CD4-positive, alpha-beta T cell treated with Interleukin-15 for 4 hours (primary cell): ENCODE results near the gene APCDD1L.

Experiments used
- DNase-seq: peaks from one replicate; pipeline ENCODE4 v3.0.0-alpha.2; 2020; ENCODE audit warnings: low spot score

APCDD1L gene

DNA sequence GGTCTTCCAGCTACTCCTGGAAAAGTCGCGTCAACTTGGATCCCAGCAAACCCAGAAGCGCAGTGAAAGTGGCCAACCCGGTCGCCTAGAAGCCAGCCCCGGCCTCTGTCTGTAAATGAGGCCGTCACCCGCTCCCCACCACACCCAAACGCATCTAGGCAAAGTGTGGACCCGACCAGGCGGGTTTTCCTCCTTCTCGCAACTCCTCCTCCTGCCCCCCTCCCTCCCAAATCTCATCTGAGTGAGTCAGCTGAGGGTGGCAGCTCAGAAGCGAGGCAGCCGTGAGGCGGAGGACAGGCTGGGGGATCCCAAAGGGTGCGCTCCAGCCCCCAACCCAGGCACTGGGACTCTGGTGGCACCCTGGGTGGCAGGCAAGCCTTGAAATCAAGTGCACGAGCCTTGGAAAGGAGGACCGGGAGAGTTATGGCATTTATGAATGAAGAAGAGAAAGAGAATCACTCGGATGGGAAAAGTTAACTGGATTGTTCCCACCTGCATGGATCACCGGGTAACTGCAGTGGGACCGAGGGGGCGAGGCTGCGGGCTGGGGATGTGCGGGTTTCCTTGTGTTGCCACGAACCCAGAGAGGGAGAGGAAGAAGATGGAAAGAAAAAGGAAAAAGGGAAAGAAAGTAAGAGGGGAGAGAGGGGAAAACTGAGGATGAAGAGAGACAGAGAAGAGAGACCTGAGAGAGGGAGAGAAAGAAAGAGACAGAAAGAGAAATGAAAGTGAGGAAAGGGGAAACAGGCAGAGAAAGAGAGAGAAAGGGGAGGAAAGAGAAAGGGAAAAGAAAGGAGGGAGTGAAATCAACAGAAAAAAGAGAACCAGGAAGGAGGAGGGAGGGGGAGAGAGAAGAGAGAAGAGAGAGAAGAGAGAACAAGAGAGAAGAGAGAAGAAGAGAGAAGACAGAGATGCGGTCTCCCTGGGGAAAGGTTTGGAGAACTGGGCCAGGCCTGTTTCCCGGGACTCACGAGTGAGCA is at the start of gene APCDD1L:
Gene APCDD1L (minus strand): TSS at position 167 of the 980 bp plus-strand sequence. CDS start 692 bp downstream, outside the sequence.
- DNase-seq: no peak

DNA sequence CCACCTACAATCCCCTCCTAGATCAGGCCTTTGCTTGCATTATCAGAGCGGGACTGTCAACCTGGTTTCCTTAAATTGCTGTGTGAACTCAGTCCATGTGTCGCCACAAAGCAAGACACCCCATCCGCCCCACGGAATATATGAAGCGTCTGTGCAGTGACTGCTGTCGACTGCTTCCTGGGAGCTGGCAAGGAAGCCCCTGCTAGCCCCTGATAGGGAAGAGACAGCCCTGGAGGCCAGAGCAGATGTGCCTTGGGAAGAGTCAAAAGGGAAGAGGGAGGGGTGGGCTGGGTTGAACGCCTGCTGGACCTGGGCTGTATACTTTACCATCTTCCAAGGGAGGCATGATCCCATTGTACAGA is 44.1 kb upstream of the APCDD1L start:
- no peak for DNase-seq

DNA sequence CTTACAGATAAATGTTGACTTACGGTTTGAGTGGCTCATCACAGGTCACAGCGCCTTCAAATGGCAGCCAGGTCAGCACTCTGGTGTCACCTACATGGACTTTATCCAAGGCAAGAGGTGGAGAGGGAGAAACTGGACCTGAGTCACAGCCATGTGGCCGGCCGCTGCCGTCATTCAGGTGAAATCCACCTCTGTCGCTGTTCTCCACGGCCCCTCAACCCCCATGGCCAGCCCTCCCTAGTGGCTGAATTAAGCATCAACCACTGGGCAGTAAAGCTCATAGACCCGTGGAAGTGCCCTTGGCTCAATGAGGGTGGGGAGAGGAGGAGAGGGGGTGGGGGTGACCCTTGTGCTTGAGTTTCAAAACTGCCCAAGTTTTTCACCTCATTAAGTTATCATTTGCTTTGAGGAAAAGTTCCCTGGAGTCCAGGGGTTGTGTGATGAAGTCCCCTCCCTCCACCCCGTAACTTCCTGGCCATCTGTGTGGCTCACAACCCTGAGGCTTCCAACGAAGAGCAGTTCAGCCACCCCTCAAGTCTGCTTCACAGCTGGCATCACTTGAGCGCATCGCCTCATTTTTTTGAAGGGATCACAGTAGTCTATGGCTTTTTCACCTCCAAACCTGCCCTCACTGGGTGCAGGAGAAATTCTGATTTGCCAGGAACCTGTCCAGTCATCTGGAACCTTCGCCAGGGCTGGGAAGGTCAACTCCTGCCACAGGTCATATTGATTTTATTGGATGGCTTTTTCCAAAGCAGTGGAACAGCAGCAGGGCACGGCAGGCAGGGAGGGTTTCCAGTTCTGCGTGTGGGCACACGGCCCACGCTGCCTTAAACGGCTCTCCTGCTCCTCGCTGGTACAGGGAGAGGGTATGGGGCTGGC is 43.5 kb upstream of the APCDD1L start:
- DNase-seq: no peak

DNA sequence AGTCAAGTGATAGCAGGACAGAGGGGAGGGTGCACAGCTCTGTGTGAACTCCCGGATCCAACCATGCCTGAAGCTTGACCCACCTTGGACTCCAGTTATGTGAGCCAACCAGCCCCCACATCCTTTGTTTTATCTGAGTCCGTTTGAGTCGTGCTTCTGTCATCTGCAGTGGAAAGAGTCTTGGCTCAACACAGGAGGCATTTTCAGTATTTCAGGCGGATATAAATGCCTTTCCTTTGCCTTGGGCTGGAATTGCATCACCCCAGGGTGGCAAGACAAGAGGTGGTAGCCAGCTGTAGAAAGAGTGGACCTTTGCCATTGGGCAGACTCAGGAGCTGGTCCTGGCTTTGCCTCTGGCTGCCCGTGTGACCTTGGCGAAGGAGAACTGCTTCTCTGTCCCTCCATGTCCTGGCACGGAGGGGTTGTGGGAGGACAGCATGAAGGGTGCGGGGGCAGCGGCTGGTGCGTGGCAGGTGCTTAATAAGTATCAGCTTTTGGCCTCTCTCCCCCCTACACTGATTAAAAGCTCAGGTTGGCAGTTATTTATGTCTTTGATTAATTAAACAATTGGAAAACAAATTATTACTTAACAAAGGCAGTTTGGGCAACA is 42.6 kb upstream of the APCDD1L start:
- no peak for DNase-seq

DNA sequence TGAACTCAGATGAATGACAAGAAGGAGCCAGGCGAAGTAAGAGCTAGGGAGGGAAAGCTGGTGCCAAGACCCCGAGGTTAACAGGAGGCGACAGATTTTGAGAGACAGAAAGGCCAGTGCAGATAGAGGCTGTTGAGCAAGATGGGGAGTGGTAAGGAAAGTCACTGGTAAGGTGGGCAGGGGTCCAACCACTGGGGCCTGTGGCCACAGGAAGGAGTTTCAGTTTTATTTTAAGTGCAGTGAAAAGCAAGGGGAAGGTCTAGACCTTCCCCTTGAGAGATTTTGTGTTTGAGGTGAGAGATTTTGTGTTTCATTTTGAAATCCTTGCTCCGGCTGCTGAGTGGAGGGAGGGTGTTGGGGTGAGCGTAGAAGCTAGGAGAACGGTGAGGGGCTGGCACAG is 41.8 kb upstream of the APCDD1L start:
- no peak for DNase-seq

DNA sequence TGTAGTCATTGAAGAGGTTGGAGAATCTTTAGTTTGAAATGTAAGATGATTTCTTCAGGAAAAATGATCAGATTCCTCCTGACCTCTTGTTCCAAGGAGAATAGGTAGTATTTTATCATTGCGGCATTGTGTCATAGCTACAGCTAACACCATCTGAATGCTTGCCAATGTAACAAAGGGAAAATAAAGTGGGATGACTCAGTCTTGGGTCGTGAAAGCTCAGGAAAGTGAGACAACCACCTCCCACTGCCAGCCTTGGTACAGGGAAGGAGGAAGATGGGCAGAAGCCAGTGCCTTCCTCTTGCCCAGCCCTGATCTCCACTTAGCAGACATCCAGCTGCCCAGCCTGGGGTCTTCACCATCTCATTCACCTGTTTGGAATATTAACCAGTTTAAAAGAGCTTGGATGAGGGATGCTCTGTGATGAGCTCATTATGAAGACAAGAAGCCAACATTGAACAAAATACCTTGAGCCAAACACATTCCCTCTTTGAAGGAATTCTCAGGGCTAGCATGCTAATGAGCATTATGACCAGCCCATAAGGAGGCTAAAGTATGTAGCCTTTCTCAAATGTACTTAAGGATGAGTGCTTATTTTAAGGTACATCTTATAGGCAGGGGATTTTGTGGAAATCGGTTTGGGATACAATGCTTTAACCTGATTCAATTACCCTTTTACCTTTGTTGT is 40.0 kb upstream of the APCDD1L start:
- no peak for DNase-seq

DNA sequence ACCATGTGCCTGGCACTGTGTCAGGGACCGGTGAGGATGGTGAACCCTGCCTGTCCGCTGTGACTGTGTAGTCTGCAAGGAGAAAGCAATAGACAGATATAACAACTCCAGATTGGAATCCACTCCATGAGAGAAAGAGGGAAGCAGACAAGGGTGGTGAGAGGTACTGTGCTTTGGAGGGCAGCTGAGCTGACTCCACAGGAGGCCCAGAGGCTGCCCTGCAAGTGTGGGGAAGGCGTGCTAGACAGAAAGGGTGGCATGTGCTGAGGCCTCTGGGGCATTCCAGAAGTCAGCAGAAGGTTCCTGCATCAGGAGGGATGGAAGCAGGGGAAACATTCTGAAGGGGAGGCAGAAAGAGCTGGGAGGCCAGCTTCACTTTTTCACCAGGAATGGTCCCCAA is 39.3 kb upstream of the APCDD1L start:
- DNase-seq: no peak

DNA sequence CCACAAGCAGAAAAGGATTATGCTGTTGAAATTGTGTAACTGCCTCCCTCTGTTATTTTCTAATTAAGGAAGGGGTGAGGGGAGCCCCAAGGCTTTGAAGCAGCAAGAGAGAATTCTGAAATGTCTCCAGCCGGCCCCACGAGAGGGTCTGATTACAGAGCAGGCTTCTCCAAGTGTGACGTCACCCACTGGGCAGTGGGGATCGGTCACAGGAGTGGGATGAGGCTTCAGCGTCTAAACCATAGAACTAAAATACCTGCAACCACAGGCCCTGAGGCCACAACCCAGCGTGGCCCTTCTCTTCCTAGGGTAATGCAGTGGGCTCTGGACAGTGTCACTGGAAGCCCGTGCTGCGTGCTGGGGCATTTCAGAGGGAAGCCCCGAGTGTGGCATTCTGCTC is 38.6 kb upstream of the APCDD1L start:
- DNase-seq: no peak

DNA sequence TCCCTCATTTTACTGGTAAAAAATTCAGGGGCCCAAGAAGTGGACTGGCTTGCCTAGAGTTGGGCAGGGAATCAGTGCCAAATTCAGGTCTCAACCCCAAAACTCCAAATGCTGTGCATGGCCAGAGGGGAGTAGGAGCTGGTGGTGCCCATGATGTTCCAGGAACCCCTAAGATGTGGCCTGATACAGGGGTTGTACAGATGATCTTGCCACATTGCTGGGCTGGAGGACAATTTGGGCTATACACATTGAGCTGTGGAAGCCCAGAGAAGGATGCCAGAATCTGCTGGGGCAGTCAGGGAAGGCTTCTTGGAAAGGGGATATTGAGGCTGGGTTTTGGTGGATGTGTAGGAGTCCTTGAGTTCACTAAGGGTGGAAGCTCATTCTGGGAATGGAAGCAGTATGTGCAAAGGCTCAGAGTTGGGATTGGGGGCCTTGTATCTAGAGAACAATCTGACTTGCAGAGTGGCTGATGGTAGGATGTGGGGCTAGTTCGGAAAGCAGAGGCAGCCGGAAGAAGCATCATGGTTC is 38.0 kb upstream of the APCDD1L start:
- DNase-seq: no peak

DNA sequence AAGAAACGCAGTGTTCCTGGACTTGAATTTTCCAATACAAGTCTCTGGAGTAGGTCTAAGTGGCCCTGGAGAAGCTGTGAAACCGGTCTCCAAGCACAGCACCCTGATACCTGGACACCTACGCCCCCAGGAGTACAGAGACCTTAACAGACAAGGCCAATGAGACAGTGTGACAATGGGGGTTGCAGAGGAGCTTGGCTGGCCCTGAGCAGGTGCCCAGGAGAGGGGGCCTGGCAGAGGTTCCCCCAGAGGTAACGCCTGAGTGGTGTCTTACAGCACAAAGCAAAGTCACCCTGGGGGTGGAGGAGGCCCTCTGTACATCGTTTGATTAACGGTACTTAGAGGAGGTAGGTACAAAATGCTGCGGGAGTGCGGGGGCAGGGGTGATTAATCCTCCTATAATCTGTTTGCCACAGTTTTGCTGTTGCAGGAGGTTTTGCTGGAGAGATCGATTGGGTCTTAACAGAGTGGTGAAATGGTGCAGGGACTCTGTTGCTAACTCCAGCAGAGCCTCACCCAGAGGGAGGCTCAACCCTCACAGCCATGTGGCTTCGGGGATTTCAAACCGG is 37.3 kb upstream of the APCDD1L start:
- DNase-seq: no peak

DNA sequence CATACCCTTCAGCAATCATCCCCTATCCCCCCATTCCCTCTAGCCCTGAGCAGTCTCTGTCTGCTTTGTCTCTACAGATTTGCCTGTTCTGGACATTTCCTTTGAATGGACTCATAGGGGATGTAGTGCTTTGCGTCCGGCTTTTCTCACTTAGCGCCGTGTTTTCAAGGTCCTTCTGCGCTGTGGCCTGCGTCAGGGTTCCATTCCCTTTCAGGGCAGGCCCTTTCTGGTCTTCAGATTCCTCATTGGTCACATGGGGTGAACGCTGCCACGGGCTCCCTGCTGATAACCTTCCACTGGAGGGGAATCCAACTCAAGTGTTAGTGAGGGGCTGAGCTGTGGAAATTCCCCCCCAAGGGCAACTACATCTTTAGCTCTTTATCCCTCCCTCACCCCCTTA is 36.4 kb upstream of the APCDD1L start:
- no peak for DNase-seq

DNA sequence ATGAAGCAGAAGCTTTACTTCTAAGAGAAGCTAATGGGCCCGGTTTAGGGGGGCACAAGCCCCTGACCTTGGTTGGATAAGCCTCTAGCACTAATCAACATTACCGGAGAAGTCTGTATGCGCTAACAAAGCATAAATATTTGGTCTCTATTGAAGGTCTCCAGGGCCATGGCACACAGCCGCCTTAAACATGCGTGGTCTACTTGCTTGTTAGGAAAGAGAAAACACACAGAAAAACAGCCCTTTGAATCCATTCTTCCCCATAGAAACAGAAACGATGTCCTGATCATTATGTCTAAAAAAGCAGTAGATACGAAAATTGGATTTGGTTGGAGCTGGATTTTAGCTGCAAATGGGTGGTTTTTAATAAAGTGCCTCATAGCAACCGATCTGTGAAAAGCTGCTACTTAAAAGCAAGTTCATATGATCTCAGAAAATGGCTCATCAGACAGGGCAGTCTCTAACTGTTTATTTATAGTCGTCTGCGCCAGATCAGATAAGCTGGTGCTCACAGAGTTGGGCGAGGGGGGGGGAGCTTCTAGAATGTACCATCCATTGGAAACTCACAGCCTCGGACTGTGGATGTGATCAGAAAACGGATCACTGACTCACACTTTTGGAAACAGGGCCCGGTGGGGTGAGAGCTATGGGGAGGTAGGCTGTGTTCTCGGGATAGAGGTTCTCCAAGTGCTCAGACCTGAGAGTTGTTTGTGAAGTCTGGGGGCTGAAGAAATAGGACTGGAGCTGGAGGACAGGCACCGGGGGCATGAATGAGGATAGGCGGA is 35.3 kb upstream of the APCDD1L start:
- DNase-seq: no peak

DNA sequence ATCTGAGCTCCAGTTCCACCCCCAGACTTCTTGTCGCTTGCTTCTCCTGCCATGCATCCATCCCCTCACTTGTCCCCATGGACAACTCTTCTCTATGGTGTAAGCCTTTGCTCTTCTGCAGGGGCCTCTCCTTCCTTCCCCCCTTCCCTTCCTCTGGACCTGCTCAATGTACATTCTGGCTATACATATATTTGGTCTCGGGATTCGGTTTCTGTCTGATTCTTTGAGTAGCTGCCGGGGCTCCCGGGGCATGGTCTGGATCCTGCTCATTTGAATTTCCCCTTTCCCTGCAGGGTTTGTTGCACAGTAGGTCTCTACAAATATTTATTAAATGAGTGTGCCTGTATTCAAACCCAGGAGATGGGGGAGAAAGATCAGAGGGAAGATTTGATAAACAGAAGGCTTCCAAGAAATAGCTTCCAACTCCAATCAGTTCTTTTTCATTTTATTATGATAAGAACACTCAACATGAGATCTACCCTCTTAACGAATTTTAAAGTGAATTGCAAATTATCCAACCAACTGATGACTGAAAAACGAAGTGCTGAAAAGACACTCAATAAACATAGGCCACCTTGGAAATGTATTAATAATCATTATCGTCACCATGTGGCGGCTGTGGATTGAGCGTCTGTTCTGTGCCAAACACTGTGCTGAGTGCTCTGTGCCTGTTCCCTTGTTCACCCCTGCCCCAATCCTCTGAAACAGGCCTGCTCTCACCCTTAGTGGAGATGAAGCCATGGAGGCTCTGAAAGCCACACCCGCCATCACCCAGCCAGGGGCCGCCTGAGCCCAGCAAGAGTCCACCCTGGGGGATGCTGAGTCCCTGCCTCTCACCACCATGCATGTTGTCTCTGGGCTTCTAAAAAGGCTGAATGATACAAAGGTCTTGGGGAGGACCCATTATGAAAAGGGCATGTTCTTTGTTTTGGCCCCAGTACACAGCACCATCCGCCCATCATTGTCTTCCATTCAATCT is 34.3 kb upstream of the APCDD1L start:
- DNase-seq: no peak

DNA sequence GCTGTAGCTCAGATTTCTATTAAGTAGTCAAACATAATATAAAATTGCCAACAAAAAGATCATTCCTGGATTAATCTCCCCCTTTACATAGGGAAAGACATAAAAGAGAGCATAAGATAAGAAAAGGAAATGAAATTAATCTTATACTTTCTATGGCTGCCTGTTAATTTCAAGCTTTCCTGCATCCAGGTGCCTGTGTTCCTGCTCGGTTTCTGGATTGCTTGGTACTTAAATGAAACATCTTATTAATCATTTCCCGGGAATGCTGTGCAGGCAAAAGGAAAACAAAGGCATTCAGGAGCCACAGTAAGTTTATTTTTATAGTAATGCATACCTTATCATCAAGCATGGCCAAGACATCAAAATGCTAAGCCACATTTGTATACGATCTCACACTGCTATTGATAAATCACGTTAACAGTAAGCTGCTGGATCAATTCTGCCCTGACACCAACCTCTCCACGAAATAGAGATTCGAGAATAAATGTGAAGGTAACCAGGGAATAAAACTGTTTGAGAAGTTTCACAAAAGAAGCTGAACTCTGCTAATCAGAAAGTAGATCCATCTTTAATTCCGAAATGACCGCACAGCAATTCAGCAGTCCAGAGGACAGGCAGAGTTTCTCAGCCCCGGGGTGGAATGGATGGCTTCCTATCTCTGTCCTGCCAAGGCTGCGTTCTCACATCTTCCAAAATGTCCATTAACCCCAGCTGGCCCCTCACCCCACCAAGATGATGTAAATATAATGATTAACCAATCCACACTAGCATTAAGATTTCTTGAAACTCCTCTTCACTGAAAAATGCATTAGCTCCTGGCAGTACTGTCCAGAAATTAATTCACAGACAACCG is 32.6 kb upstream of the APCDD1L start:
- DNase-seq: no peak

DNA sequence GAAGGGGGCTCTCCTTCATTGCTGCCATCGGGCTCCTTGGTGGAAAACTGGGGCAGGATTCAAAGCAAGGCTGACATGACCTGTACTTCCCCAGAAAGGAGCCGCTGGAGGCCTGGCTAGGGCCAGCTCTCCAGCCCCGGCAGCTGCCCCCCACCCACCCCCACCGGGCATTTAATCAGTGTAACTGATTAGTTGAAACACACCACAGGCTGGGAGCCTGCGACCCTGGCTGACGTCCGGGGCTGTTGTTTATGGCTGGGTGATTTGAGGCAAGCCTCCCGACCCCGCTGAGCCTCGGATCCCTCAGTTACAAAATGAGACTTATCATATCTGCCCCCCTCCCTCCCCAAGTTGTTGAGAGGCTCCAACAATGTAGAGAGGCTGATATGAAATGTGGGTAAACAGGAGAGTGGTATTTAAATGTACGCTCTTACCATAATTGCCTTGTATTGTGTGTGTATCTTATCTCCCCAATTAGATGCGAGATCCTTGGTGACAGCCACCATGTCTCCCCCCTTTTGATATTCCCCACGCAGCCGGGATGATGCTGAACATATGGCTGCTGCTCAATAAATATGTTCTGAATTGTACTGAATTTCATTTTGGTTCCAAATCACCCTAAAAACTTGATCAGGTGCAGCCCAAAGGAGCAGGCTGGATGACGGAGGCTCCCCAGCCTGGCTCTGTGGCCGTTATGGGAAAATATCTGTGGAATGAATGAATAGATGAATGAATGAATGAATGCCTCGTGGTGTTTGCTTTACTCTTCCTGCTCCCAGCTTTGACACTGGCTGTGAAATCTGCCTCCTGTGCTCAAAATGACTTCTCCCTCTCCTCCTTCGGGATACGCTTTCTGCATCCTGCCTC is 31.8 kb upstream of the APCDD1L start:
- DNase-seq: no peak

DNA sequence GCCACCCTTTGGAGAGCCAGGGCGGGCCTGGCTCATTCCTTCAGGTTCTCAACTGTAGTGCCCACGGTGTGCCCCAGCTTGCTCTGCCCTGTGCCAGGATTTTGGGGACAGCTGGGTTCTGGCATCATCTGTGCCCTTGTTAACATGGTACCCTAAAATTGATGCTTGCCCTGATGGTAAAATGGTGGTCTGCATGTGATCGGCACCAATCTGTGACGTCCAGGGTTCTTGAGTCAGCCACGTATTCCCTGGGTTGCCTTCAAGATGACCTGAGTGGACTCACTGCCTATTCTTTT is 31.2 kb upstream of the APCDD1L start:
- no peak for DNase-seq

DNA sequence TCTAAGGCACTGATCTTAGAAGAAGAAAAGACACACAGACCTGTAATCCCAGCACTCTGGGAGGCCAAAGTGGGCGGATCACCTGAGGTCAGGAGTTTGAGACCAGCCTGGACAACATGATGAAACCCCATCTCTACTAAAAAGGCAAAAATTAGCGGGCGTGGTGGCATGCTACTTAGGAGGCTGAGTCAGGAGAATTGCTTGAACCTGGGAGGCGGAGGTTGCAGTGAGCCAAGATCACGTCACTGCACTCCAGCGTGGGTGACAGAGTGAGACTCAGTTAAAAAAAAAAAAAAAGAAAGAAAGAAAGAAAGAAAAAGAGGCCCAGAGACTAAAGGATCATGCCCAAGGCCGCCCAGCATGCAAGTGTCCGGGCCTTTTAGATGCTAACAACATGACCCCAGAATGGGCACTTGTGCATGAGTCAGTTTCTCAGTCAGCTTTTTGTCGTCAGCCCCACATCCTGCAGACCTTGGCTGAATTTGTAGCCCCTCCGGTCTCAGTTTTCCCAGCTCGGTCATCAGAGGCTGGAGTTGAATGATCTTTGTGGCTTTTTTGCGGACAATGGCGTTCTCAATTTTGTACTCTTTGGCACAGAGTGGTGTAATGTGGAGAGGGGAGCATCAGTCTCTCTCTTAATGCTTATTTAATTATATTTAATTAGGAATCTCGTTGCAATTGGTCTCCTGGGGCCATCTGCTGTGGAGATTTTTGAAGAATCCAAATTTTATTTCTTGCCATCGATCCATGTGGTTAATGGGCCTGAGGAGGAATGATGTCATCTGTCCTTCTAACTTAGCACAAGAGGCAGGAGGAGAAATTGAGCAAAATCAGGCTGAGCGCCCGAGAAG is 30.6 kb upstream of the APCDD1L start:
- no peak for DNase-seq
